ENCODE results near the gene PMPCA.

- no peak for TF ChIP-seq POLR2A (IDR thresholded peaks at IDR 0.05; ENCODE audit: control extremely low read depth in 1 of 2, low read depth in 2 of 2, low read length in 2 of 2)
- TF ChIP-seq GABPA (IDR thresholded peaks at IDR 0.05; ENCODE audit: borderline replicate concordance, insufficient read depth, low read length): no peak
- TF ChIP-seq POLR2AphosphoS5 (IDR thresholded peaks at IDR 0.05; ENCODE audit: low read depth, low read length): no peak
Measured at GRCh38 chr9:136412962-136413361, 2.5 kb downstream of the PMPCA start.

Data from H1 (cell line).